PC-3 (cell line): ENCODE measurements around the gene CAND1. TPM values are rescaled to one million over a fixed set of nuclear protein-coding genes. Genes with fewer than 3 reads are reported as not detected.

Source experiments
- ATAC-seq: fragments of 200-7000 bp; cut with Tn5 transposase; 2 replicates; pipeline ENCODE4 v1.9.1; 2020; ENCODE audit warnings: mild to moderate bottlenecking, moderate library complexity
- BruUV-seq: library from RNA; stranded (reverse); fragments of 400-500 nt; replicated peaks from 2 replicates; lab custom pipeline; 2021; lab: Mats Ljungman, UMichigan
- CTCF ChIA-PET: fragments of 300-600 bp; sonication (Branson Sonifier 250); formaldehyde crosslinking; loops from one replicate; lab custom pipeline; 2022; ENCODE audit warnings: antibody characterized with exemption; lab: Charles Lee
- POLR2A ChIA-PET: fragments of 300-600 bp; sonication (Branson Sonifier 250); formaldehyde crosslinking; loops from one replicate; lab custom pipeline; 2022; ENCODE audit warnings: antibody characterized with exemption; ENCODE audit not compliant: unreplicated experiment; lab: Charles Lee
- DNase-seq: peaks from one replicate; pipeline ENCODE4 v3.0.0-alpha.2; 2015
- H2AFZ ChIP-seq: fragments of 300-600 bp; sonication (generic); 2 replicates; pipeline ENCODE4 v1.6.0; 2016; ENCODE audit warnings: antibody characterized with exemption, low read length
- H3F3A ChIP-seq: fragments of 300-600 bp; sonication (generic); one replicate; pipeline ENCODE4 v1.6.0; 2017; ENCODE audit warnings: antibody characterized with exemption, low read length, control low read depth, mild to moderate bottlenecking; ENCODE audit not compliant: unreplicated experiment
- H3K27ac ChIP-seq: fragments of 300-600 bp; sonication (generic); 2 replicates; pipeline ENCODE4 v1.5.1; 2016; ENCODE audit warnings: mild to moderate bottlenecking, low read length
- H3K27me3 ChIP-seq: fragments of 300-600 bp; sonication (generic); 2 replicates; pipeline ENCODE4 v1.6.1; 2016; ENCODE audit warnings: low read length, mixed read lengths
- H3K36me3 ChIP-seq: fragments of 300-600 bp; sonication (generic); 2 replicates; pipeline ENCODE4 v1.6.1; 2016; ENCODE audit warnings: low read depth, mixed run types, low read length, mixed read lengths
- H3K4me1 ChIP-seq: fragments of 300-600 bp; sonication (generic); 2 replicates; pipeline ENCODE4 v1.5.1; 2016; ENCODE audit warnings: low read length; ENCODE audit not compliant: insufficient read depth
- H3K4me2 ChIP-seq: fragments of 300-600 bp; sonication (generic); 2 replicates; pipeline ENCODE4 v1.6.0; 2016; ENCODE audit warnings: low read length
- H3K4me3 ChIP-seq: fragments of 300-600 bp; sonication (generic); 2 replicates; pipeline ENCODE4 v1.5.1; 2016; ENCODE audit warnings: mild to moderate bottlenecking, low read length, mixed read lengths
- H3K79me2 ChIP-seq: fragments of 300-600 bp; sonication (generic); 2 replicates; pipeline ENCODE4 v1.6.1; 2017; ENCODE audit warnings: low read length, mixed read lengths
- H3K9ac ChIP-seq: fragments of 300-600 bp; sonication (generic); 2 replicates; pipeline ENCODE4 v1.6.0; 2016; ENCODE audit warnings: mild to moderate bottlenecking, low read length
- H3K9me2 ChIP-seq: fragments of 300-600 bp; sonication (generic); replicated peaks from 2 replicates; pipeline ENCODE4 v1.6.1; 2016; ENCODE audit warnings: mixed run types, low read length, mixed read lengths
- H3K9me3 ChIP-seq: fragments of 300-600 bp; sonication (generic); 2 replicates; pipeline ENCODE4 v1.6.1; 2016; ENCODE audit warnings: low read length, mixed read lengths
- H4K20me1 ChIP-seq: fragments of 300-600 bp; sonication (generic); 2 replicates; pipeline ENCODE4 v1.6.1; 2016; ENCODE audit warnings: low read length, mixed read lengths
- CTCF ChIP-seq: fragments of 300-600 bp; sonication (generic); conservative IDR thresholded peaks from 2 replicates; pipeline ENCODE4 v1.5.1; 2017; ENCODE audit warnings: antibody characterized with exemption, low read depth, mild to moderate bottlenecking, low read length
- EZH2 ChIP-seq: fragments of 300-600 bp; sonication (generic); IDR thresholded peaks from one replicate; pipeline ENCODE4 v1.6.1; 2017; ENCODE audit warnings: antibody characterized with exemption, mild to moderate bottlenecking, low read length; ENCODE audit not compliant: unreplicated experiment
- EZH2phosphoT487 ChIP-seq: fragments of 300-600 bp; sonication (generic); IDR thresholded peaks from 2 replicates; pipeline ENCODE4 v1.6.1; 2018; ENCODE audit warnings: mild to moderate bottlenecking, antibody characterized with exemption, low read length, borderline replicate concordance
- intact Hi-C: fragments of 100-400 bp; cut with micrococcal nuclease; formaldehyde crosslinking; loops from 2 replicates; pipeline ENCODE4 v1.9.0; 2023
- total RNA-seq: library from RNA; depleted of rRNA; stranded (reverse); fragments of >200 nt; gene quantifications from 2 replicates; pipeline ENCODE4 v1.2.3, GENCODE V29; 2014

CAND1 gene
- total RNA-seq, 1 experiment from 2014 or later, result 124 TPM

DNA sequence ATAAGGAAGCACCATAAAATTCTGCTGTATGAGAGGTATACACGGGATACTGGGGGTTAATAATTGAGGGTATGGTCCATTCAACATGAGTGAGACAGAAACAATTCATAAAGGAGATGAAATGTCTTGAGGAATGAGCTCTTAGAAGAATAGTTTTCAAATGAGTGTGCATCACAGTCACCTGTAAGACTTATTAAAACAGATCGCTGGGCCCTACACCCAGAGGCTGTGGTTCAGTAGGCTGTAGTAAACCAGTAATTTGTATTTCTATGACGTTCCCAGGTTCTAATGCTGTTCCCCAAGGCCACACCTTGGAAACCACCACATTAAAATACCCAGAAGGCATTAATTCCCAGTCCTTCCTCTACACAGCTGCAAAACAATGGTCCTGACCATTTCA lies 49.6 kb downstream of the CAND1 start:
- intact Hi-C loops, result no loop called here
- no peaks in the 10 kb centered on the region for H3F3A ChIP-seq
- CTCF ChIA-PET, result no interaction called here
- no peak for DNase-seq
- no peak for ATAC-seq
- no peak overlapping the region for H3K4me2 ChIP-seq
- H4K20me1 ChIP-seq, result no peaks in the 10 kb centered on the region
- no peak for TF ChIP-seq EZH2
- TF ChIP-seq EZH2phosphoT487, result no peak
- TF ChIP-seq CTCF, result no peak
- POLR2A ChIA-PET, result no interaction called here
- H3K9me2 ChIP-seq, result no peaks in the 10 kb centered on the region
- H3K79me2 ChIP-seq, result no peaks in the 10 kb centered on the region
- no peaks in the 10 kb centered on the region for H3K27me3 ChIP-seq
- BruUV-seq, result no TSS peak
- H3K27ac ChIP-seq, result no peak overlapping the region
- H3K36me3 ChIP-seq, result peaks cover 19% of the 10 kb centered on the region
- no peak overlapping the region for H2AFZ ChIP-seq
- no peaks in the 10 kb centered on the region for H3K9me3 ChIP-seq
- no peaks in the 10 kb centered on the region for H3K4me1 ChIP-seq
- H3K9ac ChIP-seq, result no peak overlapping the region
- H3K4me3 ChIP-seq, result no peak overlapping the region

GRCh38 chr12:67319936-67320335 lies 50.8 kb downstream of the CAND1 start:
- no peak overlapping the region for H3K4me2 ChIP-seq
- H3K9me2 ChIP-seq, result no peaks in the 10 kb centered on the region
- POLR2A ChIA-PET, result no interaction called here
- no peaks in the 10 kb centered on the region for H4K20me1 ChIP-seq
- no peak for ATAC-seq
- no peak overlapping the region for H2AFZ ChIP-seq
- no TSS peak for BruUV-seq
- H3K79me2 ChIP-seq, result no peaks in the 10 kb centered on the region
- no peaks in the 10 kb centered on the region for H3F3A ChIP-seq
- H3K36me3 ChIP-seq, result peaks cover 10% of the 10 kb centered on the region
- H3K27ac ChIP-seq, result no peak overlapping the region
- H3K4me3 ChIP-seq, result no peak overlapping the region
- intact Hi-C loops, result no loop called here
- H3K9me3 ChIP-seq, result no peaks in the 10 kb centered on the region
- no peak for DNase-seq
- no peaks in the 10 kb centered on the region for H3K27me3 ChIP-seq
- no peaks in the 10 kb centered on the region for H3K4me1 ChIP-seq
- H3K9ac ChIP-seq, result no peak overlapping the region
- CTCF ChIA-PET, result no interaction called here
- TF ChIP-seq CTCF (no peak), EZH2 (no peak), EZH2phosphoT487 (no peak)

GRCh38 chr12:67320614-67321295 lies 51.6 kb downstream of the CAND1 start:
- Histone ChIP-seq H3K4me2 (no peak overlapping the region), H3K79me2 (no peaks in the 10 kb centered on the region), H3K9me3 (no peaks in the 10 kb centered on the region), H3K36me3 (peaks cover 9% of the 10 kb centered on the region), H2AFZ (no peak overlapping the region), H4K20me1 (no peaks in the 10 kb centered on the region), H3K4me3 (no peak overlapping the region), H3K4me1 (no peaks in the 10 kb centered on the region), H3K9ac (no peak overlapping the region), H3F3A (no peaks in the 10 kb centered on the region), H3K27me3 (no peaks in the 10 kb centered on the region), H3K9me2 (no peaks in the 10 kb centered on the region; the same call in 1 of the 2 replicates), H3K27ac (no peak overlapping the region)
- DNase-seq (no peak), ATAC-seq (no peak)
- TF ChIP-seq CTCF (no peak), EZH2phosphoT487 (no peak), EZH2 (no peak)
- intact Hi-C loops, result no loop called here
- BruUV-seq, result no TSS peak
- ChIA-PET POLR2A (no interaction called here), CTCF (no interaction called here)
